Activated CD8-positive, alpha-beta memory T cell treated with anti-CD3 and anti-CD28 coated beads for 4 hours (primary cell): ENCODE data around the gene RGMA.

Experiments
- DNase-seq, 2 donors: peaks; one replicate each; pipeline ENCODE4 v3.0.0-alpha.2; 2020; ENCODE audit warnings: low read depth in 2 of 2

Gene RGMA, protein sequence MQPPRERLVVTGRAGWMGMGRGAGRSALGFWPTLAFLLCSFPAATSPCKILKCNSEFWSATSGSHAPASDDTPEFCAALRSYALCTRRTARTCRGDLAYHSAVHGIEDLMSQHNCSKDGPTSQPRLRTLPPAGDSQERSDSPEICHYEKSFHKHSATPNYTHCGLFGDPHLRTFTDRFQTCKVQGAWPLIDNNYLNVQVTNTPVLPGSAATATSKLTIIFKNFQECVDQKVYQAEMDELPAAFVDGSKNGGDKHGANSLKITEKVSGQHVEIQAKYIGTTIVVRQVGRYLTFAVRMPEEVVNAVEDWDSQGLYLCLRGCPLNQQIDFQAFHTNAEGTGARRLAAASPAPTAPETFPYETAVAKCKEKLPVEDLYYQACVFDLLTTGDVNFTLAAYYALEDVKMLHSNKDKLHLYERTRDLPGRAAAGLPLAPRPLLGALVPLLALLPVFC

DNA sequence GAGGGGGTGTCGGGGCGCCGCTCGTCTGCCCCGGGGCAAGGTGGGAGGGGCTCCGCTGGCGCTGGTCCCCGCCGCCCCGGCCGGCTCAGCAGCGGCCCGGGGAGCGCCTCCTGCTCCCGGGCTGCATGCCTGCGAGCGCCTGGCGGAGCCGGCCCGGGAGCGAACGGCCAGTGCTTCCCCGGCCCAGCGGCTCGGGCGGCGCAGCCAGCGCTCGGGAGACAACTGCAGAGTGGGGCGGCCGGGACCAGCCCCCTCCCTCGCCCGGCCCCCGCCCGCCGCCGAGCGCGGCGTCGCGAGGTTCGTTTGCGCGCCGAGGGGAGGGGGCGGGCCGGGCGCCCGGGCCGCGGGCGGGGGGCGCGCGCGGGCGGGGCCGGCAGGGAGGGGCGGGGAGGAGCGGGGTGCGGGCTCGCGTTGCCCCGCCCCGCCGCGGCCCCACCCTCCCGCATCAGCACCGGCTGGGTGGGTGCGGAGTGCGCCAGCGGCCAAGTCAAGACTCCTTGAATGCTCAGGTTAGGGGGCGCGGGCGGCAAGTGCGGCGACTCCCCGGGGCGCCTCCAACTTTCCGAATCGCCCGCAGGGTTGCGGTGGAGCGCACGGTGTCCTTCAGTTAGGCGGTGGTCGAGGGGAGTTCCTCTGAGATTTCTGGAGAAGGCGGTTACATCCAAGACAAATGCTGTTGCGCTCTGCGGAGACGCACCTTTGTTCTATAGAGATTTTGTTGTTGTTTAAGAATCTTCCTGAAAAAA lies at the start of gene RGMA:
Gene RGMA (minus strand): TSS at position 231 of the 746 bp plus-strand sequence. CDS start 279 bp downstream, outside the sequence.
- DNase-seq, result no peak

DNA sequence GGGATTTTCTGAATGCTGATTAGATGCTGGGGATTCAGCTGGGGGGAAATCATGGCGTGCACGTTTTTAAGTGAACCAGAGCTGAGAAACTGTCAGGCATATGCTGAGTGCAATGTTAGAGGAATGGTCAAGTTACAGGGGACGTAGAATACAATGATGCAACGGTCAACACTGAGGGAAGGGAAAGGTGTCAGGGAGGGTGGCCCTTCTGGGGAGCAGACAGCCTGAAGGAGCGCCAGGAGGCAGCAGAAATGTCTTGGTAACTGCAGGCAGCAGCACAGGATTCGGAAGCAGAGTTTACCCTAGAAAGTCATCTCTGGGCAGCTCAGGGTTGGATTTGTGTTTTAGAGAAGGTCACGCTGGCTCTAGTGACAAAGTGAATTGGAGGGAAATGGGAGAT lies 47.6 kb upstream of the RGMA start:
- DNase-seq, result no peak

DNA sequence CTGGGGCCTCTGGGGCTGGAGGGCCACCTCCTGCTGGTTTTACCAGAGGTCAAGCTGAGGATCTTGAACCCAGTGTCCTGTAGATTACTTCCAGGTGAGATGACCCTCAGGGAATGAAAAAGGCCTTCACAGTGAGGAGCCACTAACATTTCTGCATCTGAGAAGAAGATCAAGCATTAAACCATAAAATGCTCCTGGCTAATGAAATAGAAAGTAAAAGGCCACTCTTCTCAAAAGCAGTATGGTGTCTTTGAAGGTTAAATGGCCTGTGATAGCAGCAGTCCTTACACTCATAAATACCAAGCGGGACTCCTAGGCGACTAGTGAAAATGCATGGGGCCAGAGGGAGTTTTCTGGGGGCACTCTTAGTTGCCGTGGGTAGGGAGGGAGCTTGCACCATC lies 47.0 kb upstream of the RGMA start:
- DNase-seq, result no peak

DNA sequence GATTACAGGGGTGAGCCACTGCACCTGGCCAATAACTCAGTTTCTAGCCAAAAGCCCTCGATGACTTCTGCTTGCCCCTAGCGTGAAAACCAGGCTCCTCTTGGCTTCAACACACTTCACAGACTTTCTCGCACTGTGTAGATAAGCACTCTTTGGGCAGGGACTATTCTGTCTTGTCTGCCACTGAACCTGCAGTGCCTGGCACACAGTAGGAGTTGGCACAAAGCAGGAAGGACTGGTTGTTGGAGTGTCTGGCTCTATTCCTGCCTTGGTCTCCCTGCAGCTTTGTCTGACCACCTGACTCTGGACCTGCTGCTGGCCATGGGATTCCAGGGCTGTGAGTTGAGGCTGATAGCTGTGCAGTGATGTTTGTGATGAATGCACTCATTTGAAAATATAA lies 46.4 kb upstream of the RGMA start:
- no peak for DNase-seq

DNA sequence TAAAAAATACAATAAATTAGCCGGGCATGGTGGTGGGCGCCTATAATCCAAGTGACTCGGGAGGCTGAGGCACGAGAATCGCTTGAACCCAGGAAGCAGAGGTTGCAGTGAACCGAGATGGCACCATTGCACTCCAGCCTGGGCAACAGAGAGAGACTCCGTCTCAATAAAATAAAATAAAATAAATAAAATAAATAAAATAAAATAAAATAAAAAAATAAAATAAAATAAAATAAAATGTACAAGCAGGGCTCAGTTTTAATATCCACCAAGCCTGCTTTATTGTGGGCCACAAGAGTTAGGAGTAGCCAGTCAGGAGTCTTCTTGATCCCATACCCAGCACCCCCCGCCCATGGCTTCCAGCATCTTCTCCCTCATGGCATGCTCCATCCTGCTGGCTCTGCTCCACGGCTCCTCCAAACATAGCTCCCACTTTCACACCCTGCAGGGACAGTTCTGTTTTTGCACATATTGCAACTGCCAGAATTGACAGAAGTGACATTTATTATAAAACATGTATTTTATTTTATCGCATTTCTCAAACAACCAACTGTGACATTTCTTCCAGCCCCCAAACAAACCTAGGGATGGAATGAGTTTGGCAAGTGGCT lies 42.6 kb upstream of the RGMA start:
- no peak for DNase-seq

DNA sequence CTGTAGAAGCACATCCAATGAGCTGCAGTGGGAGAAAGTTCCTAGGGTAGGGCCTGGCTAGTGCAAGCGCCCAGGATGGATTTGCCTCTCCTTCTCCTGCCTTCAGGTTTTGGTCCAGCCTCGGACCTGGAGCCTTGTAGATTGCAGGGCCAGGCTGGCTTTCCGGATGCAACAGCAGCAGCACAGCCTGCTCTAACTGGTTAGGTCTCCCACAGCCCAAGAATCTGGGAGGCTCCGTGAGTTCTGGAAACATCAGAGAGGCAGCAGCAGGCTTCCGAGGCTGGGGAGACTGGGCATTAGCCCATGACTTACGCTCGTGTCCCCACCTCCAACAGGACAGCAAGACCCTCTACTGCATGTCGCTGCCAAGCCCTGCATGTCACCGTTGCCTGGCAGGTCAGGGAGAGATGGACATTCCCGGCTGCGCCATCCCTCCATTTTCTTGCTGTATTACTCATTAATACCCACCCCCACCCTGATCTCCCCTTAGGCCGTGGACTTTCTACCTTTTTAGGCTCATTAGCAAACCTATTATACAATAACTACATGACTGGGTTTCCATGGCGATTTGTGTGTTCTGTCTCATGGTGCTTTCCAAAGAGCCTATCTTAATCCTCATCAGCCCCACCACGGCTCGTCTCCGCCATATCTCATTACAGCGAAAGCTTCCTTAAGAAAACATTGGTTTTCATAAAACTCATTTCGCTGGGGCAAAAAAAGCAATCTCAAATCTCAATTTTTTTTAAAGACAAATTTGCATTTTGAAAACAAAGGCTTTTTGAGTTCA lies 40.9 kb upstream of the RGMA start:
- no peak for DNase-seq

DNA sequence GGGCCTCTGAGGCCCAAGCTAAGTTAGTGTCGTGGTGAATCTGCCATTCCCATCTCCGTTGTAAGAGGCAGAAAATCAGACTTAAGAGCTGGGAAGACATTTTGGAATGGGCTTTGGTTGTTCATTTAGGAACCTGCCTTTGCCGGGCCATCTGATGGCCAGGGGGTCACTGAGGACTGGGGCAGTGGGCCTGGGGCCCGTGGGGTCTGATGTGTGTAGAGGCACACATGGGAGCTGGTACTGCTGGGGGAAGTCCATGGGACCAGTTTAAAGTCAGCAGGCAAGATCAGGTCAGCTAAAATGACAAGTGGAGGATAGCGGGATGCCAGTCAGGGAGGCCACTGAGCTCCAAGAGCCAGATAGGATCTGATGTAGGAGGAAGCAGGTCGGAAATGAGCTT lies 38.3 kb upstream of the RGMA start:
- no peak for DNase-seq

DNA sequence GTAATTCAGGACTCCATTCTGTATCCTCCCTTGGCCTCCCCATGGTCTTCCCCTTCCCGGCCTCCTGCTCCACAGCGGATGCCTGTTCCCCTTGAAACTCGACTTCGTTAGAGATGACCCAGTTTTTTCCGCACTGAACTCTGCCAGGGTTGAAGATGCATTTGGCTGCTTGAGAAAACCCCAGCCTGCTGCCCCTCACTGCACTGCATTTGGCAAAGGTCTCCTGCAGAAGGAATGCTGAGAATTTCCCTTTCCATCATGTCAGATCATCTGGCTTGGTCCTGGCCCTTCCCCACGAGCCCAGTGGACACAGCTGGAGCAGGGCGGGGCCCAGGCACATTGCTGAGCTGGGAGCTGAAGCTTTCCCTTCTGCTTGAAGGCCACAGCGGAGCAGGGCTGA lies 37.6 kb upstream of the RGMA start:
- no peak for DNase-seq

DNA sequence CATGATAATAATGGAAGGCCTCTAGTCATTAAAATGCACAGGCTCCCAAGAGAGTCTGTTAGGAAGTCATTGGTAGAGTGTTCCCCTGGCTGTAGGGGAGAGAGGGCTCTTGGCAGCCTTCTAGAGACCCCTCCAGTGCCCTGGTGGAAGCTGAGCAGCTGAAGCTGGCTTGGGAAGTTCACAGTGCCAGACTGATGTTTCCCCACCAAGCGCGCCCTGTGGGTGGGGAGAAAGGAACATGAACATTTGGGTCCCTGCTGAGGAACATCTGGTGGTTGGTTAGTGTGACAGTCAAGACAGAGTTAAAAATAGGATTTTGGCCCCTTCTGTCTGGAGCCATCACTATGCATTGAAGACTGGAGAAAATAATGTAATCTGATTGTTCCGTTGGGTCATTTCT lies 37.1 kb upstream of the RGMA start:
- no peak for DNase-seq

DNA sequence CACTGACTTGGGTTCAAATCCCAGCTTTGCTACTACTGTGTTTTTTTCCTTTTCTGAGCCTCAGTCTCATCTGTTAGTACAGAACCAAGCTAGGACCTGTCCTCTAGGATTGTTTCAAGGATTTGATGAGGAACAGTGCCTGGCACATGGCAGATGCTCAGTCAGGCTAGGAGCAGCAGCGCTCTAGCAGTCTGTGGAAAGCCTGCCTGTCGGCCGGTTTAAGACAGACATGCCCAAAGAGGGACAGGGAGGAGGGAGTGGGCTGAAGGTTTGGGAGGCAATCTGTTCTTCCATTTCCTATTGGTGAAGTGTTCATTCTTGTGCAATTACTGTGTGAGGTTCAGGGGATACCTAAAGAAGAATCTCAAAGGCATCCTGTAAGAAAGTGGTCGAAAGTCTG lies 35.1 kb upstream of the RGMA start:
- DNase-seq, result no peak

DNA sequence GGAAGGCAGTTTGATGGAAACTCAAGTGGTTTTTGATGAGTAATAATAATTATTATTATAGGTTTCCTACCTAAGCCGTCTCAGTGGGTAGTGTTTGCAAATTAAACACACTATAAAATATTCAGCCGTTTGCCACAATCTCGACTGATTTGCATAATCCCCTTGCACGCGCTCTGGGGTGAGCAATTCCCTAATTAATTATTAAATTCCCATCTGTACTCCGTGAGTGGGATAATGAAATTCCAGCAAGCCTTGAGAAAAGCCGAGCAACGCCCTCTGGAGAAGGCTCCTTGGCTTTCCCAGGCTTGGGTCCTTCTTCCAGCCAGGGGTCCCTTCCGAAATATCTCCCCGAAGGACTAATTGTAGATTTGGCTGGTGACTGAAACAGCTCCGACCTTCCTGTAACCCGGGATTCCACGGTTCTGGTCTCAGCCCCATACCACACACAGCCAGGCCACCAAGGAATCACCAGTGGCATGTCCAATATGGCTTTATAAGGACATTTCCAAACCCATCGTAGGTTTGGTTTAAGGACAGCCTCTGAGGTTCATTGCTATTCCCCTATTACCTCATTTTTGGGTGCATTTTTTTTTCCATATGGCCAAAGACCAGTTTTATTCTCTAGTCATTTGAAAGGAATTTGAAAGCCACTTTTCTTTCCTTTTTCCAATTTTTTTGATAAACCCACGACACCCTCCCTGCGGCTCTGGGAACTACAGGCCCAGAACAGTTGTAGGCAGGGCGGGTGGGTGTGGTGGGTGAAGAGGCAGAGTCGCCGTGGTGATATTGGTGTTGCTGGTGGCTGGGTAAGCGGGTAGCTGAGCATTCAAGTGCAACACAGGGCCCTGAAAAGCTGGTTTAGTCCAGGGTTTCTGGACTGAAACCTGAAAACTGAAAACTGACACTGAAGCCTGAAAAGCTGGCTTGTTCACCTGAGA lies 33.2 kb upstream of the RGMA start:
- no peak for DNase-seq

DNA sequence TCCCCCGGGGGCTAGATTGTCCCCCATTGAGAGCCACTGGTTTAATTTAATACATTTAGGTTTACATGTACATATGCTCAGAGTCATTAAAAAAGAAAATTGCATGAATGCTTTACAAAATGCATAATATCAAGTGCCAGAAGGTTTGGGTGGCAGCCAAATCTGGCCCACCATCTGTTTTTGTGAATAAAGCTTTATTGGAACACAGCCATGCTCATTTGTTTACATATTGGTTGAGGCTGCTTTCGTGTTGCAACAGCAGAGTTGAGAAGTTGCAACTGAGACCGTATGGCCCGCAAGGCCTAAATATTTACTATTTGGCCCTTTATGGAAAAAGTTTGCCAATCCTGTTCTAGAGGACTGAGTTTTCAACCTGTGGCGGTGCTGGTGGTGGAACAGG lies 32.1 kb upstream of the RGMA start:
- DNase-seq, result no peak

DNA sequence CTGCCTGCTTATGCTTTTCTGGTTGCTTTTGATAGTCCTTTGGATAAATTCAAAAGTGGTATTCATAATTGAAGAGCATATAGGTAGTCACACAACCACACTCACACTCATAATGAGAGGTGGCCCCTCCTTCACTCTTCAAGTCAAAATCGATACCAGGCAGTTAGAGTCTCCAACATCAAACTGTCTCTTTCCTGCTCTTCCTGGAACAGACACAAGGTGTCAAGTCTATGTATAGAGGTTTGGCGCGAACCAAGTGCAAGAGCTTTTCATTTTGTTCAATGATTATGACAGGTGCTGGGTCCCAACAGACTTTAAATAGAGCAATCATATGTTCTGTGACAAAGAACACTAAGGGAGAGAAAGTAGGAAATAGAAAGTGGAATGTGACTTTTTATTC lies 29.9 kb upstream of the RGMA start:
- DNase-seq, result no peak

DNA sequence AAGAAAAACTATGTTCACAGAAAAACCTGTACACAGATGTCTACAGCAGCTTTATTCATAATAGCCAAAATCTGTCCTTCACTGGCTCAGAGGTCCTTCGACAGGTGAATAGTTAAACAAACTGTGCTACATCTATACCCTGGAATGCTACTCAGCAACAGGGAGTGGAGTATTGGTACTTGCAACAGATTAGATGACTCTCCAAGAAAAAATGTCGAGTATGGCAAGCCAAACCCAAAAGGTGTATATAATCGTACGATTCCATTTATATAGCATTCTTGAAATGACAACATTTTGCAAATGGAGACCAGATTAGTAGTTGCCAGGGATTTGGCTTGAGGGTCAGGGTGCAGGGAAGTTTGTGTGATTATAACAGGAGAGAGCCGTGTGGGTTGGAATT lies 22.4 kb upstream of the RGMA start:
- DNase-seq, result no peak

DNA sequence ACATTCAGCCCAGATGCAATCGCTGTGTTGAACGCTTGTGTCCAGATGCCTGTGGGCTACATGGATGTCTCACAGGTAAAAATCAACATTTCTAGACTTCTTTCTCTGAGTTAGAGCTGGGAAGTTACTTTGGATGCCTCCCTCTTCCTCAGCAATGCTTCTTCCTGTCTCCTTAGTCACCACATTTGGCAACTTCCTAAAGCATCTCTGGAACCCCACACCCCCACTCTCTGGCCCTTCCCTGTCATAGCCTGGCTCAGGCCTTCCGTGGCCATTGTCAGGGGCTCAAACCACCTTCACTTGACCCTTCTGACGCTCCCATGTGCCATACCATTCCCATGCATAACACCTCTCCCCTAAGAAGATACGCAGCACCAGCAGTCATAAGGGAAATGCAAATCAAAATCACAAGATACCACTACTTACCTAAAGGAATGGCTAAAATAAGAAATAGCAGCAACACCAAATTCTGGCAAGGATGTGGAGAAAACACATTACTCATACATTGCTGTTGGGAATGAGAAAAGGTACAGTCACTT lies 21.6 kb upstream of the RGMA start:
- DNase-seq, result no peak

DNA sequence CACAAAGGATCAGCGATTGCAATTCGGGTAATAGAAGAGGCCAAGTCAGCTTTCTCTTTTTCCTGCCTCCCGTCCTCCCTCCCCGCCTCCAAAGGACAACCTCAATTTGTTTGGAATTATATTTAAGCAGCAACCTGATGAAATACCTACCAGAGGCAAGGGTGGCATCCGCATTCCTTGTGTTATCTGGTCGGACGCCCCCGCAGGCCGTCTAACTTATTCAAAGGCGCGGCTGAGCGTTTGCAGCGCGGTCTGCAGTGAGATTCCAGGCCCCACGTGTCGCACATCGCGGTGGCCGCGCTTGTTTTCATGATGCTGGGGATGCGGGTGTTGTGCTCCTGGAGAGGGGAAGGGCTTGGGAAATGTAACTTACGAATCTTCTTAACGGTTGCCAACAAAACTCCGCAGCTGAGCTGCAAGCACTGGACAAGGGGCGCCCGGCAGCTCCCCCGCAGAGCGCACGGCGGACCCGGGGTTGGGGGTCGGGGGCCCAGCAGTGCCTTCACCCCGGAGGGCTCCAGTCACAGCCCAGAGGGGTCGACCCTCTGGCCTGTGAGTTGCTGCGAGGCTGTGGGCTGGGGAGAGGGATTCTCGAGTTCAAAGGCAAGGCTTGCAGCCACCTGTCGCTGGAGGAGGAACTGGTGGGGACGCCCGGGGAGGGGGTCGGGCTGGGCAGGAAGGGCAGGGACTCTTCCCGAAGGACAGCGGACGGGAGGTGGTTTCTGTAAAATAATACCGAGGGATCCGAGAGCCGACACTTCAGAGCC lies 20.5 kb upstream of the RGMA start:
- no peak for DNase-seq

DNA sequence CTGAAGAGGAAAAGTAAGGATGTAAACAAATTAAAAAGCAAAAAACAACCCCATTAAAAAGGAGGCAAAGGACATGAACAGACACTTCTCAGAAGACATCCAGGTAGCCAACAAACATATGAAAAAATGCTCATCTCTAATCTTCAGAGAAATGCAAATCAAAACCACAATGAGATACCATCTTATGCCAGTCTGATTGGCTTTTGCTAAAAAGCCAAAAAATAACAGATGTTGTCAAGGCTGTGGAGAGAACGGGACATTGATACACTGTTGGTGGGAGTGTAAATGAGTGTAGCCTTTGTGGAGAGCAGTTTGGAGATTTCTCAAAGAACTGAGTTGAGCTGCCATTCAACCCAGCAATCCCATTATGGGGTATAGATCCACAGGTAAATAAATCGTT lies 18.6 kb upstream of the RGMA start:
- DNase-seq, result no peak

DNA sequence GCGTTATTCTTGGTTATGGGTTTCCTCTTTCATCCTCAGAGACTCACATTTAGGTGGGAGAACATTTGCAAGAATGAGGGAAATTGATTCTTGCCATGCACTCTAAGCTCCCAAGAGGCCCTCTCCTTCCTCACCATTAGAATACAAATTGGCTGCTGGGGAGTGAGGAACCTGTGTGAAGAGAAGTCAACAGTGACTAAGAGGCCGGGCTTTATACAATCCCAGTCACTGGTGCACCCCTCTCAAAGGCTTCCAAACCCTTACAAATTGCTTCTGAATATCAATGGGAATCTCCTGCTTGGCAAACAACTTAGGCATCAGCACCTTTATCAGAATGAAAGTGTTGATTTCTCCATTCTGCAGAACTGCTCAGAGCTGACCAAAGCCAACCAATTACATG lies 16.5 kb upstream of the RGMA start:
- DNase-seq, result no peak

DNA sequence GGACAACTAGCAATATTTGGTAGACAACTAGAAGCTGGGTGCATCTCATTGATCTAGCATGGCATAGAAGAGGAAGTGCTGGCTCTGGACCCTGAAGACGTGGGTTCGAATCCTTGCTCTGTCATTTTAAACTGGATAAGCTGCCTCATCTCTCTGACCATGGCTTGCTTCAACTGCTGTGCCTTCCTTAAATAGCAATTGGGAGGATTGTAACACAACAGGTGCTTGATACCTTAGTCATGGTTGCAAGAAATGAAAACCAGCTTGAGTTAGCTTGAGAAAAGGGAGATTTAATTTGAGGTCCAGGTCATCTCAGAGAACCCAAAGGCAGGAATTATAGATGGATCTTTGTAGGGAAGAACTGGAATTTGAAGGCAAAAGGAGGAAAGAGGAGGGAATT lies 14.8 kb upstream of the RGMA start:
- DNase-seq, result no peak

DNA sequence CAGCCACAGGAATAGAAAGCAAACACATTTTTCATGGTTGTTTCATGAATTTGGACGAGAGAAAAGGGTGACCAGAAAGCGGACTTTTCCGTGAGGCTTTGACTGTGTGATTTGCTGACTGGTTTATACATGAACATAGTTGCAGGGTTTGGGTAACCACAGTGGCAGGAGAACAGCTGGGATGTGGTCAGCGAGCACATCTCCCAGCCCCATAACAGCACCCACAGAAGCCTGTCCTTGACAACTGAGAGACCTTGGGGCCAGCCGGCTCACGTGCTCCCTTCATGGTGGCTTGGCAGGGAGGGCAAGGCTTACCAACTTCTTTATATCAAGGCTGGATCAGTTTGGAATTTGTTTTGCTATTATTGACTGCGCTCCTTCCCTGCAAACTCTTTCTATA lies 13.2 kb upstream of the RGMA start:
- no peak for DNase-seq
